HG02981 (cell line): Measurements from ENCODE around the gene ST6GAL1.
A peak's percentile ranks its signal among the peaks of the same experiment; 100 is the strongest.
"Not testable (repeated sequence)": the region's sequence is repeated elsewhere in the genome, so short reads cannot be mapped to it uniquely, and the experiment has no call there.

Experiments used
- ATAC-seq: cut with Tn5 transposase; IDR thresholded peaks from one replicate; pipeline ENCODE4 v1.9.1; 2021; ENCODE audit warnings: mild to moderate bottlenecking, moderate library complexity; ENCODE audit not compliant: unreplicated experiment

The ST6GAL1 gene

DNA sequence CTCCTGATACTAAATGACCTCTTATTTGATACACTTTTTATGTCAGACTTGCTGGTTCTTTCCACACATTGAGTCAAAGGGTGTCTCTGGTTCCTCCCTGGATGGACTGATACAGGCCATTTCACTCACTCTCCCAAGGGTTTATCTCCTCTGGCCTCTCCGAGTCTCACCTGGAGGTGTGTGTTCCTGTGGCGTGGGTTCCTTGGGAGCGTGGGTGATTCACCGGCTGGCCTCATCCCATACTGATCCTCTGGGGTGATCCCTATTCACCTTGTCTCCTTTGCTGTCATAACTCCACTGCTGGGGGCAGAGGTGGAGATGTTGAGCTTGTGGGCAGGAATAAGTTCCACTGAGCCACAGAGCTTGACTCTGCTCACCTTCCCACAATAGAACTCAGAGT, 61.1 kb downstream of the ST6GAL1 start:
- ATAC-seq, result no peak

DNA sequence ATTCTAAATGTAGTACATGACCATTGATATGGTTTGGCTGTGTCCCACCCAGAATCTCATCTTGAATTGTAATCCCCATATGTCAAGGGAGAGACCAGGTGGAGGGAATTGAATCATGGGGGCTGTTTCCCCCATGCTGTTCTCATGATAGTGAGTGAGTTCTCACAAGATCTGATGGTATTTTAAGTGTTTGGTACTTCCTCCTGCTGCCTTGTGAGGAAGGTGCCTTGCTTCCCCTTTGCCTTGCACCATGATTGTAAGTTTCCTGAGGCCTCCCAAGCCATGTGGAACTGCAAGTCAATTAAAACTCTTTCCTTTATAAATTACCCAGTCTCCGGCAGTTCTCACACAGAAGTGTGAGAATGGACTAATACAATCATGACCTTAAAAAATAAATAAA, 61.8 kb downstream of the ST6GAL1 start:
- ATAC-seq, result not testable (repeated sequence)

DNA sequence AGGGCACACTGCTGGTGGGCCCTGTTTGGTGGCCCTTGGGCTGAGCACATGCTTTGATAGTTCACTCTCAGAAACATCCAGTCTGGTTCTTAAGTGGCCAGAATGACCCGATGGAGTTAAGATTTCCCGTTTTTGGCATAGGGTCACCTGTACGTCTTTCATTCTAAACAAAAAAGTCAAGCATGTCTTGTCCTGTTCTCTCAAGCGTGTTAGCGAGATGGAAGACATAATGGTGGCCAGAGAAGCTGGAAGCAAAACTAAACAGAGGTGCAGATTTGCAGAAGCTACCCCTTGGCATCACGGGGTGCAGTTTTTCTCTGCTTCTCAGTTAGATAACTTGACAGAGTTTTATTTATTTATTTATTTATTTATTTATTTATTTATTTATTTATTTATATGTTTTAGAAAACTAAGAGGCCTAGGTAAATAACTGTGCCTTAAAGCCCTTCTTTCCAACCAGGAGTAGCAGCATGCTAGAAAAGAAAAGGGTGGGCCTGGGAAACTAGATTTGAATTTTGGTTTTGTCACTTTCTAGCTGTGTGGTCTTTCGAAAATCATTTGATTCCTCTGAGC, 63.0 kb downstream of the ST6GAL1 start:
- ATAC-seq, result no peak

DNA sequence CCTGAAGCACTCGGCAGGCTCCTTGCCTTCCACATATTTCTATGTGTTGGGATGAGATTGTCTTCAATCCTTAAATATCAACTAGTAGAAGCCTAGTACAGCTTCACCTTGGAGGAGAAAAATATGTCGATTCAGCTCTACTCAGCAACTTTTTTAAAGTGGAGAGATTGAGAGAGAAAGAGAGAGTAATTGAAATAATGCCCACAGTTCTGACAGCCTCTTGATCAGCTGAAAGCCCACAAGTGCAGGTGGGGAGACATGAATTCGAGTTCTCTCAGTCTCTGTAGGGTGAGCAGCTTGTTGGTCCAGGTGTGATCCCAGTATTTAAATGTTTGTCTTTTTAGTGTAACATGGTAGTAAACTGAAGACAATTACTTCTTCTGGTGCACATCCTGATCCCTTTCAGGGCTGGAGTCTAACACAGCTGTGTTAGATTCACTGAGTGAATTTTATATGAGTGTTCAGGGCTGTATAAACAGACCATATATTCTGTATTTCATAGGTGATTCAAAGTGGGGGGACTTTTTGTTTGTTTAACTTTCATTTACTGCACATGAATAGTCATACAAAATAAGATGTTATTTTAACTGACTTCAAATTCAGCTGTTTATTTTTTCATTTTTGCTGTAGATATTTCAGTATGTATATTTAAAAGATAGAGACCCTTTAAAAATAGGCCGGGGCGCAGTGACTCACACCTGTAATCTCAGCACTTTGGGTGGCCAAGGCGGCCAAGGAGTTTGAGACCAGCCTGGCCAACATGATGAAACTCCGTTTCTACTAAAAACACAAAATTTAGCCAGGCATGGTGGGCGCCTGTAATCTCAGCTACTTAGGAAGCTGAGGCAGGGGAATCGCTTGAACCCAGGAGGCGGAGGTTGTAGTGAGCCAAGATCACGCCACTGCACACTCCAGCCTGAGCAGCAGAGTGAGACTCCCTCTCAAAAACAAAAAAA, 64.0 kb downstream of the ST6GAL1 start:
- no peak for ATAC-seq

DNA sequence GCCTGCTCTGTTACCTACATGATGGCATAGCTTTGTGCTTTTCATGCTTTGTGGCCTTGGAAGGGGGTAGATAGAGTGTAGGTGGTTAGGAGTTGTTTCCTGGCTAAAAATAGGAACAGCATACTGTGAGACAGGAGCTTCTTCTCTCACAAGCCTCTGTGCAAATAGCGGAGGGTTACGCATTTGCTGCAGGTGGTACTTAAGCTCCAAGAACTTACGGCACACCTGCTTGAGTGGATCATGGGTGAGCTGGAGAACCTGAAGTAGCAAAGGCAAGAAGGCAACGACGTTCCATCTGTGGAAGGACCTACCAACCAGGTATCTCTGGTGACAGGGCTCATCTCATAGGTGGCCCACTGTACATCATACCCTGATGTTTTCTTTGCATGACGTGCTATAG, 66.0 kb downstream of the ST6GAL1 start:
- ATAC-seq, result no peak

DNA sequence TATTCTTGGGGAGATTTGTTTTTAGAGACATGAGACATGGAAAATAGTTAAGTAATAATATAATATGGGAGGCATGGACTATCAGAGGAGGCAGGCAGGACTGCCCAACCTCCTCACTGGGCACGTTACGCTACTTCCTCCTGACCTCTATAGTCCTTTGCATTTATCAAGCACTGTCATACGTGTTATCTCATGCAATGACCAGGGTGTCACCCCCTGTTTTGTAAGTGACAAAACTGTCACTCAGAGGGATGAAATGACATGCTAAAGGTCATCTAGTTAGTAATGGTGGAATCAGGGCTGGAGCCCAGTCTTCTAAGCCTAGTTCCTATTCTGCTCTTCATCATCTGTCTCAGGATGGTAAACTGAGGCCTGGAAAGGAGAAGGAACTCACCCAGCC, 66.7 kb downstream of the ST6GAL1 start:
- no peak for ATAC-seq

DNA sequence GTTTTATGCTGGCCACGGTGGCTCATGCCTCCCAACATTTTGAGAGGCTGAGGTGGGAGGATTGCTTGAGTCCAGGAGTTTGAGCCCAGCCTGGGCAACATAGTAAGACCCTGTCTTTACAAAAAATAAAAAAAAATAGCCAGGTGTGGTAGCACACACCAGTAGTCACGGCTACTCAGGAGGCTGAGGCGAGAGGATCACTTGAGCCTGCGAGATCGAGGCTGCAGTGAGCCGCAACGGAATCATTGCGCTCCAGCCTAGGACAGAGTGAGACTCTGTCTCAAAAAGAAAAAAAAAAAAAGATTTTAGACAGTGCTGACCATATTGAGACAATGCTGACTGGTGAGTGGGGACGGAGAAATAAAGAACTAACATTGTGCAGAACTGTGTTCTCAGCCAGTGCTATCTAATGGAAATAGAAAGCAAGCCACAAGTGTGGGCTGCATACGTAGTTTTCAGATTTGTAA, 67.2 kb downstream of the ST6GAL1 start:
- no peak for ATAC-seq

DNA sequence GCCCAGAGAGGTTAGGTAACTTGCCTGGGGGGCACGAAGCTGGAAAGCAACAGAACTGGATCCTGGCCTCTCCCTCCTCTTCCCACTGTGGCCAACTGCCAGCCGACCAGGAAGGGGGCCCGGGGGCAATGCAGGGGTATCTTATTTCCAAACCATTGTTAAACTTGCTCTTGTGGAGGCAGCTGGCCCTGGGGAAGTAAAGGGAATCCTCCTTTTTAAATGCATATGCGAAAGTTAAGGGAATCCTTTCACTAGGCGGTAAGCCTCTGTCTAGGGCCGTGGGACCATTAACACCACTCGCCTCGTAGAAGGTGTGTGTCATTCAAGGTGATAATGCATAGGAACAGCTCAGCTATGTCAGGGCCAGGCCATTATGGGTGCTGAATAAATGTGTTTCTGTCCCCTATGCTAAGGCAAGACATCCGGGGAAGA, 68.6 kb downstream of the ST6GAL1 start:
- ATAC-seq, result no peak

DNA sequence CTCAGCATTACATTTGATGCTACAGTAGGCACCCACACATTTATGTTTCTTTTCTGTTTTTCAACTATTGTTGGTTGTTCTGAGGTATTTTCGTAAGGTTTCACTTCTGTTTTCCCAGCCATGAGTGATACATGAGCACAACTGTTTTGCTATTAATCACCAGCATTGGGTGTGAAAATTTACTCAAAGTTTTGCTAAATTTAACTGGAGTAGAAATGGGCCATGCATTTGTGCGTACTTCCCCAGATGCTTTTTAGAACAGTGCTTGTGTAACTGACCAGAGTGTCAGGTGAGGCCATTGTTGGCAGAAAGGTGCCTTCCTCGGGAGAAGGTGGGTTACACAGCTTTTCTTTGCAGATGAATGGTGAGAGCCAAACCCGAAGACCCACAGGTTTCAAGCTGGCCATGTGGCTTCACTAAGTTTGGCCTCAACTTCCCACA, 70.4 kb downstream of the ST6GAL1 start:
- ATAC-seq, result peak; percentile 58

DNA sequence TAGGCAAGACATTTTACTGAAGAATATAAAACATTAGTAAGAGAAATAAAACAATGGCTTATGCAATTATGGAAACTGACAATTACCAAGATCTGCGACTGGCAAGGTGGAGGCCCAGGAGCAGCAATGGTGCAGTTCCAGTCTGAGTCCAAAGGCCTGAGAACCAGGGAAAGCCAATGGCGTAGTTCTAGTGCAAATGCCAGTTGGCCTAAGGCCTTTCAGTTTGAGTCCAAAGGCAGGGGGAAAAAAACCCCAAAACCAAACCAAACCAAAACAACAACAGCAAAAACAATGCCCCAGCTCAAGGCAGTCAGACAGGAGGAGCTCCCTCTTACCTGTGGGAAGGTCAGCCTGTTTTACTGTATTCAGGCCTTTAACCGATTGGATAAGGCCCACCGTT, 72.6 kb downstream of the ST6GAL1 start:
- ATAC-seq, result no peak

DNA sequence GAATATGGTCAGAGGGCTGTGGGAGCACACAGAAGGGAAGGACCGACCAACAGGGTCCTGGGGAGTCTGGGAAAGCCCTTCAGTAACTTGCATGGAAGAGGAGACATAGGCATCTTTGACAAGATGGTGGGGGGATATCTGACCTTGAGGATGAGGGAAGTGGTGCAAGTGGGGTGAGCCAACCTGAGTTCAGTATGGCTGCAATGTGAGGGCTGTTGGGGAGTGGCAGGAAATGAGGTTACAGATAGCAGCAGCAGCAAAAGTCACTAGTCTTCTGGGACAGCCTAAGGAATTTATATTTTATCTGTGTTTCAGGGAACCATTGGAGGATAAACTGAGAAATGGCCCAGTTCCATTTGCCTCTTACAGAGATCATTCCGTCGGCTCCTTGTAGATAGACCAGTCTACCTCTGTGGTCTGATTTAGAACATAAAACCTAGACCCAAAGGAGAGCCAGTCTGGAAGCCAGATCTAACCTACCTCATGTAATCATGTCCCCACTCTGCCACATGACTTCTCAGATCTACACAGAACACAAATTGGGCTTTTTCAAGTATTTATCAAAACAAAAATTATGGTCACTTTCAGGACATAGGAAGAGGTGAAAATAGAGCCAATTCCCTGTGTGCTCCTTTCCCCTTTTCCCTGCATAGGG, 75.6 kb downstream of the ST6GAL1 start:
- ATAC-seq, result no peak

DNA sequence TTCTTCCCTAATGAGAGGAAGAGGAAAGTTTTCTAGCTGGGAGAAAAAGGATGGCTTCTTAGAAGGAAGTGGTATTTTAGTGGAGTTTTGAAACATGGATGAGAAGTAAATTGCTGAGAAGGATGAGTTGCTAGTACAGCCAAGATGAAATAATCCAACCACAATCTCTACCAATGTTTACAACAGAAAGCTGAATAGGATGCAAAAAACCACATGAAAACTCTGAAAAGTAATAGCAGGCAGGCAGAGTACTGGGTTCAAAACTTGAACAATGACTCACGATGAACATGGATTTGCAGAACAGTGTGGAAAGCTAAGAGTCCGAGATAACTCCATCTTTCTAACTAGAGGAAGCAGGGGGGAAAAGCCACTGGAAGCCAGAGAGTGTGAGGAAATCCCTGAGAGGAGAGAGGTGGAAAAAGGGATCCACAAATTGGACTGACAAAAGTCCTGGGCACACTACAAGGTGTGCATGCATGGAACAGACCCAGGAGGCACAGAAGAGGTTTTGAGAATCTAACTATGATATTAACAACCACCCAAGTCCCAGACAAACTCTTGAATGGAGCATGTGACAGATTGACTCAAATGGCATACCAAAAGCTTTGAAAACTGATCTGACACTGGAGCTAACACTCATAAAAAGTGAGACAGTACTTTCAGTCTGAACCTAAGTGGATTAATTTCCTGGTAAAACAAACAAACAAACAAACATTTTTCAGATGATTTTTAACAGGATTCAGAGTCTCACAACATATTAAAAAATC, 76.7 kb downstream of the ST6GAL1 start:
- ATAC-seq, result no peak

DNA sequence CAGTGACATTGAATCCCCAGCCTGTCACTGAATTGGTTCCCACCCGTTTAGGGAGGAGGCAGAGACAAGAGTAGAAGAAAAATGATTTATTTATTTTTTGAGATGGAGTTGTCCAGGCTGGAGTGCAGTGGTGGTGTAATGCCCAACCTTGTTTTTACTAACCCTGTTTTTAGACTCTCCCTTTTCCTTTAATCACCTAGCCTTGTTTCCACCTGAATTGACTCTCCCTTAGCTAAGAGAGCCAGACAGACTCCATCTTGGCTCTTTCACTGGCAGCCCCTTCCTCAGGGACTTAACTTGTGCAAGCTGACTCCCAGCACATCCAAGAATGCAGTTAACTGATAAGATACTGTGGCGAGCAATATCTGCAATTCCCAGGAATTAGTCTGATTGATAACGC, 80.1 kb downstream of the ST6GAL1 start:
- ATAC-seq, result not testable (repeated sequence)

DNA sequence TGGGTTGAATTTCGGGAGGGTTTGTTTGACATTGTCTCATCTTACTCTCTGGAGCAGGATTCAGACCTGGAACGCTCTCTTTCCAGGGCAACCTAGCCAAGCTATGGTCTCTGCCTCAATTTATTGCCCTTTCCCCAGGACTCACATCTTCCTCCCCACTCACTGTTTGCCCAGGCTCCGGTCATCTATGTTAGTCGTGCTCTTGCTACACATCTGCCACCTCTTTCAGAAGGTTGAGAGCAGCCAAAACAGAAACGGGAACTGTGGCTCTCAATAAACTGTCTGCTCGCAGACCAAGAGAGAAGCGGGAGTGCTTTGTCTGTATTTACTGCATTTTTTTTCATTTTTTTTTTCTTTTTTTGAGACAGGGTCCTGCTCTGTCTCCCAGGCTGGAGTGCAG, 81.6 kb downstream of the ST6GAL1 start:
- ATAC-seq, result peak; percentile 35

DNA sequence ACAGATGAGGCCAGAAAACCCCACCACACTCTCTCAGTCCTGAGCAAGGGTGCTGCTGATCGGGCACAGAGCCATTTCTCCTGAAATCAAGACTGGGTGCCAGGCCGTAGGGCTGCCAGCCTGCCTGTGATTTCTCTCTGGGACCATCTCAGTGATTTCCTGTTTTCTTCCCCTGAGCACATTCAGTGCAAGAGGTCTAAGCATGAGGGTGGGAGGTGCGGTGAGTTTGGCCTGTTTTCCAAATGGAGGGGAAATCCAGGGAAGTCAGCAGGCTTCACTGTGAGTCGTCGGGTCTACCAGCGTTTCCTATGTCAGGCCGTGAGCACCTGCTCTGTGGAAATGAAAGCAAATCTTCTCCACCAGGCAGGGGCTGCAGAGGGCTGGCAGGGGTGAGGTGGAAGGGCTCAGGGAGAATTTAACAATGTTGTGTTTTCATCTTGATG, 82.3 kb downstream of the ST6GAL1 start:
- ATAC-seq, result no peak

DNA sequence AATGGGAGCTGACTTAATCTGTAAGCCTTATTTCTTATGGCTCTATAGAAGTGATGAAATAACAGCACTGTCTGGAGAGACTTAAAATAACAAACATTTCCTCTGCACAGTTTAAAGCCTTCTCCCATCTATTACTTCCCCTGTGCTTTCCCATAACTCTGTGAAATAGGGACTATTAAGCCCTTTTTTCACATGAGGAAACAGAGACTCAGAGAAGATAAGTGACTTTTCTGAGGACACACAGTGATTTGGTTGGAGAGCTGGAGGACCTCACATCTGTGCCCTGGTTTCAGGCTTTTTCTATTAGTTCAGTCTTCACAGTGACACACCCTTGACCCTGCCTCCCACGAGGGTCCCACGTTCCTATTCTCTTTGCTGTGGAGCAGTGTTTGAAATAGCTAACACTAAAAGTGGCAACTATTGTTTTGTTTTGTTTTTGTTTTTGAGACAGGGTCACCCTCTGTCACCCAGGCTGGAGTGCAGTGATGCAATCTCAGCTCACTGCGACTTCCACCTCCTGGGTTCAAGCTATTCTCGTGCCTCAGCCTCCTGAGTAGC, 82.9 kb downstream of the ST6GAL1 start:
- ATAC-seq, result no peak

DNA sequence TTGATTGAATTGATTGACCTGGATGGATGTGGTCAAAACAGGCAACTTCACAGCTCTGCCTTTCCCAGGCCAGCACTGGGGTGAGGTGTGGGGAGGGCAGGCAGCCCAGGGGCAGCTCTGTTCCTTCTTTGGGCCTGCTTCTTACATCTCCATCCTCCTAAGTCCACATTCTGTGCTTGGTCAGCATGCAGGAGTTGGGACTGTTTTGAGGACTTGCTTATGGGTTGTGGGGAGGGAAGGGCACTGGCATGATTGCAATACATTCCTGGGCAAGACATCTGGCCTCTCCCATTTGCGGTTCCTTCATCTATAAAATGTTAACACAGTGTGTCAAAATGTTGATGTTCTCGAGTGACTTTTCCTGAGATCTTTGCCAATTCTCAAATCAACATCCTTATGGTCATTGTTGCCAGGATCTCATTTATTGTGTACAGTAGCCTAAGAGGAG, 84.1 kb downstream of the ST6GAL1 start:
- ATAC-seq, result no peak

DNA sequence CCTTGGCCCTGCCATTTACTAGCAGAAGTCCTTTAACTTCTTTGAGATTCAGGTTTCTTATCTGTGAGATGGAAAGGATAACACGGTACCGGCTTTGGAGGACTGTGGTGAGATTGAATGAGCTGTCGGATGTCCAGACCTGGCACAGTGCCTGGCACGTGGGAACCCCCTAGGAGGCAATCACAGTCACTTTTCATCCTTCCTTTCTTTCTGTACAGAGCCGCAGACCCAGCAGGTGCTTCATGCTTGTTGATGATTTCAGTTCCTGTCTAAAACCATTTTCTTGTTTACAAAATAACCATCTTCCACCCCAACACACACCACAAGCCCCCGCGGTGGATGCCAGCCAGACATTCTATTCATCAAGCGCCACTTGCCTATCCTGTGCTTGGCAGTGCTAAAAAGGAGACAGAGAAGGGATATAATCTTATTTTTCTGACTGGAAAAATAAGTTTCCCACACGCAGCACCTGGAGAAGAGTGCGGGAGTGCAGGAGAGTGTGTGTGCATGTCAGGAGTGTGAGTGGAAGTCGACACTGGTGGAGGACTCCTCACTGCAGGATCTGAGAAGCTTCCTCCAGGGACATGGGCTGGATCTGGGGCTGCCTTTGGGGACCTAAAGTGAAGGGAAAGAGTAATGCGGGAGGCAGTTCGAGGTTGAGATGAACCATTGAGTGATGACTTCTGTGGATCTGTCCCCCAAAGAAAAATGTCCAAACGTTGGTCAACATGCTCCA, 85.7 kb downstream of the ST6GAL1 start:
- ATAC-seq, result peak; percentile 56

DNA sequence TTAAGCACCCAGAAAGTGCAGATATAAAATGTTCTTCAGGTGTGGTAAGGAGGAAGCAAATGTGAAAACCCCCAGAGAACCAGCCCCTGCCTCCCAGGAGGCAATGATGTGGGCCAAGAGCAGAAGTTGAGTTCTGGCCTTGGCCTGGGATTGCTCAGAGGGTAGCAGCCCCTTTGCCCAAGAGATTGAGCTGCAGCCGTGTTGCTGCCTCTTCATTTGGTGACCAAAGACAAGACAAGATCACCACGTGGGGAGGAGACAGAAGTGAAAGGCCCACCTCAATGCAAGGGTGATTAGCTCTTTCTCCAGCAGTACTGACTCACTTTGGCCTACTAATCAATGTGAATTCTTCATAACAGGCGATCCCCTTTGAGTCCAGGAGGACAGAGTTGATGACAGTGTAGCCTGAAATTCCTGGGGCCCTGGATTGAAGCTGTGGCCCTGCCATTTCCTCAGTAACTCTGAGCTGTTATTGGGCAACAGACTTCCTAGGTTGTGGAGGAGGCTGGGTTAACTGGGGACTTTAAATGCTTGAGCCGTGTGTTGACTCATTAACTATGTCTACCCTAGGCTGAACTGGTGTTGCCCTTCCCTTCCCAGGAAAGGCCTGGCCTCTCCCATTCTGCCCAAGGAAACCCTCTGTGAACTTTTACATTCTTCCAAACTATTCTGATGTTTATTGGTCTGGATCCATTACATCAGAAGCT, 86.5 kb downstream of the ST6GAL1 start:
- ATAC-seq, result peak; percentile 37
